HG02623 (cell line): ENCODE measurements around the gene NECTIN3.

Source experiments
- ATAC-seq: cut with Tn5 transposase; IDR thresholded peaks from one replicate; pipeline ENCODE4 v1.9.1; 2021; ENCODE audit warnings: moderate library complexity; ENCODE audit not compliant: unreplicated experiment

The NECTIN3 gene

GRCh38 chr3:111194048-111194447 lies 122.4 kb downstream of the NECTIN3 start:
- ATAC-seq: no peak

- ATAC-seq: no peak
Observed at GRCh38 chr3:111197485-111197884, 125.9 kb downstream of the NECTIN3 start.

GRCh38 chr3:111200027-111200426 lies 128.4 kb downstream of the NECTIN3 start:
- ATAC-seq: no peak

- no peak for ATAC-seq
Observed at GRCh38 chr3:111210003-111210711, 138.5 kb downstream of the NECTIN3 start.

GRCh38 chr3:111210866-111211564 lies 139.4 kb downstream of the NECTIN3 start:
- no peak for ATAC-seq

GRCh38 chr3:111212511-111212910 lies 140.9 kb downstream of the NECTIN3 start:
- ATAC-seq: no peak

GRCh38 chr3:111215481-111215880 lies 143.9 kb downstream of the NECTIN3 start:
- no peak for ATAC-seq

- ATAC-seq: no peak
Observed at GRCh38 chr3:111218615-111219014, 147.0 kb downstream of the NECTIN3 start.

GRCh38 chr3:111227216-111227615 lies 155.6 kb downstream of the NECTIN3 start:
- no peak for ATAC-seq

GRCh38 chr3:111229301-111229700 lies 157.7 kb downstream of the NECTIN3 start:
- no peak for ATAC-seq

- ATAC-seq: no peak
Observed at GRCh38 chr3:111236836-111237713, 165.5 kb downstream of the NECTIN3 start.

GRCh38 chr3:111237946-111238345 lies 166.3 kb downstream of the NECTIN3 start:
- ATAC-seq: no peak

- peak; percentile 97 for ATAC-seq
Observed at GRCh38 chr3:111238885-111239284, 167.3 kb downstream of the NECTIN3 start.

- no peak for ATAC-seq
Observed at GRCh38 chr3:111241960-111242359, 170.3 kb downstream of the NECTIN3 start.
